Sigmoid colon (tissue), 4 donors: ENCODE data around the gene DHX29.

Experiments
- CTCF ChIP-seq, 4 experiments: fragments of 450-650 bp in 3 of 4; fragments of 200-600 bp in 1 of 4; IDR thresholded peaks; one replicate each; pipeline ENCODE4 v1.5.1; 2016 to 2019; ENCODE audit warnings: antibody characterized with exemption in 4 of 4, mild to moderate bottlenecking in 3 of 4, moderate library complexity in 2 of 4
- EP300 ChIP-seq, 4 donors: sonication (generic); formaldehyde crosslinking; IDR thresholded peaks; one replicate each; pipeline ENCODE4 v1.6.1; 2017; ENCODE audit warnings: antibody characterized with exemption in 4 of 4
- POLR2AphosphoS5 ChIP-seq, 4 donors: sonication (generic); formaldehyde crosslinking; IDR thresholded peaks; one replicate each; pipeline ENCODE4 v1.6.1; 2017; ENCODE audit warnings: antibody characterized with exemption in 4 of 4

- TF ChIP-seq CTCF (IDR thresholded peaks at IDR 0.05) (no peak), POLR2AphosphoS5 (IDR thresholded peaks at IDR 0.05) (no peak), EP300 (IDR thresholded peaks at IDR 0.05) (no peak)
Measured at GRCh38 chr5:55300890-55301289, 6.6 kb downstream of the DHX29 start.
